ENCODE data around the gene RNF19B.
A peak's percentile ranks its signal among the peaks of the same experiment; 100 is the strongest.
"Not testable (repeated sequence)": the region's sequence is repeated elsewhere in the genome, so short reads cannot be mapped to it uniquely, and the experiment has no call there.

The RNF19B gene

GRCh38 chr1:32917521-32917920, 47.1 kb downstream of the RNF19B start:
- intact Hi-C loops (cut with DNase I) = no loop called here
- DNase-seq = no peak

GRCh38 chr1:32915766-32916706, 48.6 kb downstream of the RNF19B start:
- no peak for DNase-seq
- intact Hi-C loops (cut with DNase I) = no loop called here

GRCh38 chr1:32910319-32910718, 54.3 kb downstream of the RNF19B start:
- intact Hi-C loops (cut with DNase I) = no loop called here
- DNase-seq = no peak

DNA sequence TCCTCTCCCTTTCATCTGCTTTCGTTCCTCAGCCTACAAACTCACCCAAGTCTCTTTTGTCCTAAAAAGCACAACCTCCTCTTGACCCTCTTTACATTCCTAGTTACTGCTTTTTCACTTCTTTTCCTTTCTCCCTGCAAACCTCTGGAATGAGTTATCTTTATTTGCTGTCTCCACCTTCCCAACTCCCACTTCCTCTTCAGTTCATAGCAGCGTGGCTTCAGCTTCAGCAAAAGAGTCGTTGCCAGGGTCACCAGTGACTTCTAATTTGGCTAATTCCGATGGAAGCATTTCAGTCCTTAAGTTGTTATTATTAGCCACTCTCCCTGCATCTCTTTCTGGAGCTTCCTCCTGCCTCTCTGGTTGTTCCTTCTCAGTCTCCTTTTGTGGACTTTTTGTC, 57.2 kb downstream of the RNF19B start:
- peak in 2 of 42 donors; percentile 30 to 33 for DNase-seq
- intact Hi-C loops (cut with DNase I) = no loop called here

- intact Hi-C loops (cut with DNase I) = no loop called here
- DNase-seq = peak in 1 of 42 donors; percentile 5
These were observed 58.0 kb downstream of the RNF19B start for GRCh38 chr1:32906654-32907053.

DNA sequence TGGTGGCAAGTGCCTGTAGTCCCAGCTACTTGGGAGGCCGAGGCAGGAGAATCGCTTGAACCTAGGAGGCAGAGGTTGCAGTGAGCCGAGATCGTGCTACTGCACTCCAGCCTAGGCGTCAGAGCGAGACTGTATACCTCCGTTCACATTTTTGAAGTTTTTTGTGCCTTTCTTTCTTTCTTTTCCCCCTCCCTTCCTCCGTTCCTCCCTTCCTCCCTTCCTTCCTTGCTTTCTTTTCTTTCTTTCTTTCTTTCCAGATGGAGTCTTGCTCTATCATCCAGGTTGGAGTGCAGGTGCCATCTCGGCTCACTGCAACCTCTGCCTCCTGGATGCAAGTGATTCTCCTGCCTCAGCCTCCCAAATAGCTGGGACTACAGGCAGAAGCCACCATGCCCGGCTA, 59.0 kb downstream of the RNF19B start:
- intact Hi-C loops (cut with DNase I) = not testable (repeated sequence)

DNA sequence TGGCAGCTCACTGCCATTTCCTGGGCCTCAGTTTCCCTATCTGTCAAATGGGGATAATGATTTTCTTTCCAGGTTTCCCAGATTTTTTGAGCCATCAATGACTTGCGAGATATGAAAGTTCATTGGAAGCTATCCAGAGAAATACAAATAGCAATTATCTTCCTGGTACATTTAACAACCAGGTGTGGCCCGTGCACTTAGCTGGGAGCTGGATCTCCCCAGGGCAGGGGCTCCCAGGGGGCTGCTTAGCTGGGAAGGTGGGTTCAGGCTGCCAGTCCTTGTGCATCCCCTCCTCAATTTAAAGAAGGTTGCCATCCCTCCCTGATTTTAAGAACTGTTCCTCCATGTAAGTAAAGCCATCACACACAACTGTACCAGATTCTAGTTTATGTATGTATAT, 59.8 kb downstream of the RNF19B start:
- intact Hi-C loops (cut with DNase I) = no loop called here
- no peak for DNase-seq

More for the DNA sequence above, 59.0 kb downstream of the RNF19B start:
- not testable (repeated sequence) for DNase-seq

- intact Hi-C loops (cut with DNase I) = no loop called here
- peak in 1 of 42 donors; percentile 1 for DNase-seq
These were observed 60.4 kb downstream of the RNF19B start for GRCh38 chr1:32903991-32904785.

DNA sequence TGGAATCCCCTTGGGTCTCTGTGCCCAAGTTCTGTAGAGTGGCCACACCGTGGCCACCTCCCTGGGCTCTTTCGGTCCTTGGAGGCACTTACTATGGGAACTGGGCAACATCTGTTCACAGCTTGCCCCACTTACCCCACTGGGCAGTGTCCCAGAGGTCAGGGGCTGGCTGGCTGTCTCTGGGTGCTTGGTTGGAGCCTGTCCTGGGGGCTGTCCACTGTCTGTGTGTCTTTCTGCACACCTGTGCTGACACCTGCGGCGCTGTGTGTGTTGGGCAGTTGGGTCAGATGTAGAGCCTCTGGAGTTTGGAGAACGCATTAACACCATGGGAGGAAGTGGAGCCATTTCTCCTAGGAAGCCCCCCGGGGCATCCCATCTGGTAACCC, 62.1 kb downstream of the RNF19B start:
- intact Hi-C loops (cut with DNase I) = no loop called here
- peak in 1 of 42 donors; percentile 8 for DNase-seq

DNA sequence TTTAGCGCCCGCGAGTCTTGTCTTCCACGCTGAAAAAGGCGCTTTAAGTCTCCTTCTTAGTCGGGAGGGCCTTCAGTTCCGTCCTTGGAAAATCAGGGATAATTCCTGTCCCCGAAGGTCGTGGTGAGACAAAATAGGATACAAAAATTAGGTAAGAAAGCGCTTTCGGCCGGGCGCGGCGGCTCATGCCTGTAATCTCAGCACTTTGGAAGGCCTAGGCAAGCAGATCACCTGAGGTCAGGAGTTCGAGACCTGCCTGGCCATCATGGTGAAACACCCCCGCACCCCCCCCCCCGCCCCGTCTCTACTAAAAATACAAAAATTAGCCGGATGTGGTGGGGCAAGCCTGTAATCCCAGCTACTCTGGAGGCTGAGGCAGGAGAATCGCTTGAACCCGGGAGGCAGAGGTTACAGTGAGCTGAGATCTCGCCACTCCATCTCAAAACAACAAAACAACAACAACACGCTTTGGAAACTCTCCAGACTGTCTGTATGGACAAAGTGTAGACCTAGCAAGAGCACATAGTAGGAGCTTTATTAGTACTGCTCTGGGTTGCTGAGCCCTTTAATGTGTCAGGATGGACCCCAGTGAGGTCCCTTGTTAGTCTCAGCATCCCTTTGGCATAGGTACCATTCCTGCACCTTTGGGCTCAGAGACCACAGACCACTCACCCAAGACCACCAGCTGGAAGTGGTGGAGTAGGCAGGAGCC, 62.6 kb downstream of the RNF19B start:
- DNase-seq = no peak
- intact Hi-C loops (cut with DNase I) = no loop called here

DNA sequence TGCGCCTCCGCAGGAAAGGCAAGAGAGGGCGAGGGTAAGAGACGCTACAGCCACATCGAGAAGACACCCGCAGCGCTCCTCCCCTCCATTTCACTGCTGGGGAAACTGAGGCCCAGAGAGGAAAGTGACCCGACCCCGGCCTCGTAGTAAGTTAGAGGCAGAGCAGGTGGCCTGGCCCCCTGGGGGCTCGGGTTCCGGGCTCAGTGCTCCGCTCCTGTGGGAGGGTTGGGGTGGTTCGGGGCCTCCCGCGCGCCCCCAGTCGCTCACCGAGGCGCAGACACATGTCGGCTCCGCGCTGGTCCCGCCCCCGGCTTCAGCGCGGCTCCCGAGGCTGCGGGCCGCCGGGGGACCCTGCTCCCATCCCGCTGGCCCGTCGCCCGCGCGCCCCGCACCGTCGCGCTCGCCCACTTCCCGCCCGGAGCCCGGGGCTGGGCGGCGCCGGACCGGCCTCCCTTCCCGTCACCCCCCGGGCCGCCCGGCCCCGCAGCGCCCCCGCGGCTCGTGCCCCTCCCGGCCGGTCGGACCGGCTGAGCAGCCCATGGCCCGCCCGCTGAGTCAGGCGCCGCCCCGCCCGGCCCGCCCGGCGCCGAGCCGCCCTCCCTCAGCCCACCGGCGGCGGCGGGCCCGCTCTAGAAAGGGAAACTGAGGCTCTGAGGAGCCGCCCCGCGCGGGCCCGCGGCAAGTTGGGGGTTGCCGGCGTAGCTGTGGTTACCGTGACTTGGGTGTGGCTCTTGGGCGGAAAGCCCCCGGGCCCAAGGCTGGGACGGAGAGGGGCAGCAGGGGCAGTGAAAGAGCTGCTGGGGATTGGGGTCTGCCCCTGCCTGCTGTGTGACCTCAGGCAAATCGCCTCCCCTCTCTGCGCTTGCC, 63.4 kb downstream of the RNF19B start, which contains the start of gene TMEM54:
TMEM54 (minus strand) TSS at position 434 of the 867 bp plus-strand sequence; CDS start at position 283, 151 bp downstream.
- intact Hi-C loops (cut with DNase I) = no loop called here
- DNase-seq = peak in 24 of 42 donors; percentile 13 to 76 (median 59)

DNA sequence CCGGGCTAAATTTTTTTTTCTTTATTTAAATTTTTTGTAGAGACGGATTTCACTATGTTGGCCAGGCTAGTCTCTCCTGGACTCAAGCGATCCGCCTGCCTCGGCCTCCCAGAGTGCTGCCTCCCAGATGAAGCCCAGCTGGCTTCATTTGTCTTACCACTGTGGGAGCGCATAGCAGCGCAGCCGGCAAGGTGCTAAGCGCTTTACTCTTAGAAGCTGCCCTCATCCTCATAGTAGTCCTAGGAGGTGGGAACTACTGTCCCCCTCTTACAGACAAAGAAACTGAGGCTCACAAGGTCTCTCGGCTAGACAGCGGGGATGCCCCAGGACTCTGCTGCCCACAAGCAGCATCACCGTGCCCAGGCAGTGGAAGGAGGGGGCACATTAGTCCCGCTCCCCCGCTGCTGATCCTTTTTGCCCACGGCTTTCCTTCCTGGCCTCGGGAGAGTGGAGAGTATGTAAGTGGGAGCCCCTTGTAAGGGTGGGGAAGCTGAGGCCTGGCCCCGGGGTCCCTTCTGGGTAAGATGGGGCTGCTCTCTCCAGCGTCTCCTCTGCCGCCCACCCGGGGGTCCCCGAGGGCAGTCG, 64.1 kb downstream of the RNF19B start:
- DNase-seq = peak in 1 of 42 donors; percentile 11
- intact Hi-C loops (cut with DNase I) = no loop called here

GRCh38 chr1:32899586-32900296, 64.9 kb downstream of the RNF19B start:
- DNase-seq = no peak

DNA sequence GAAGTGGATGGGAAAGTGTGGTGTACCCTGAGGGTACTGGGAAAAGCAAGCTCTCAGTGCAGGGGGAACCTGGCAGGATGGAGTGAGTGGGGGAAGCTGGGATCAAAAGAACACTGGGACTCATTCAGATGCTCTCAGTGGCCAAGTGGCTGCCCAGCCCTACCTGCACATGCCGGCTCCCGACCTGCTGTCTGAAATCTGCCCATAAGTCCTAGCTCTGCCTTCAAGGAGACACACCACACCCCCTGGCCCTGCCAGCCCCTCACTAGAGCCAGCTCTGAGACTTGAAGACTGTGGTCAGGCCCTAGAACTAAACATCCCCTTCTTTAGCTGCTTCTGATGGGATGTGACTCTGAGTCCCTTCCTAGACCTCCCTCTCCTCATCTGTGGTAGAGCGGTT, 65.7 kb downstream of the RNF19B start:
- intact Hi-C loops (cut with DNase I) = no loop called here
- DNase-seq = no peak

More at GRCh38 chr1:32899586-32900296, 64.9 kb downstream of the RNF19B start:
- intact Hi-C loops (cut with DNase I) = no loop called here

- no peak for DNase-seq
- intact Hi-C loops (cut with DNase I) = no loop called here
These were observed 66.6 kb downstream of the RNF19B start for GRCh38 chr1:32898056-32898455.

DNA sequence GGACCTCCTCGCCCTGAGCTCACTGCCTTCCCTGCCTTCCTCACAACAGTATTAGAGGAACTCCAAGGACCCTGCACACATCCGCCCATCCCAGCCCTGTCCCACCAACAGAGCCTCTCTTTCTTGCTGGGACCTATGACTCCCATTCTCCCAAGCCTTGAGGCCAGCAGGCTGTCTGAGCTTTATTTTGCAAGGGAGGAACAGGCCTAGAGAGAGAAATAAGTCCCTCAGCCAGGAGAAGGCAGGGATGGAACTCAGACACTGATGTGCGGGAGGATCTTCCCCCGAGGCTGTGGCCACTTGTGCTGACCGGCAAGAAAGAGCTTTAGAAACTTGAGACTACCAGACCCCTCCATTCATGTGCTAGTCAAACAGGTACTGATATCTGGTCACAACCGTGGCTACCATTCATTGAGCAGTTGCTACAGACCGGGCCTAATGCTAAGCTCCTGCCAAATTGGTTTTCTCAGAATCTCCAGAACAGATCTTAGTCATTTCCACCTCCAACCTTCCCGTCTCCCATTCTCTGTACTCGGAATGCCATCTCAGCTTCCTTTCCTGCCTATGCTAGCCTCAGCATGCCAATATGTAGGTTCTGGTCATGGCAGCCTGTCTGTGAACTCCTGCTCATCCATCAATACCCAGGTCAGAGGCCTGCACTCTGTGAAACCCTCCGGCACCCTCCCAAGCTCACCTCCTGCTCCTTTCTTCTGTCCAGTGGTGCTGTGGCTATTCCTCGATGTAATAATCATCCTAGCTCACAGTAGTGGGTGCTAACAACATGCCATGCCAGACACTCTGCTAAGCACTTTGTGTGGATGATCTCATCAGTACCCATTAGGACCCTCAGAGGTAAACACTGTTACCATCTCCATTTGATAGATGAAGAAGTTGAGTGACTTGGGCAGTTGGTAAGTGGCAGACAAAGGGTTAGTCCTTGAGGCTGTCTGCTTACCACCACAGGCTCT, 67.2 kb downstream of the RNF19B start:
- DNase-seq = peak in 1 of 42 donors; percentile 8
- intact Hi-C loops (cut with DNase I) = no loop called here

Measured in head of caudate nucleus (tissue), 42 donors.